Mucosa of descending colon (tissue), 3 donors: ENCODE data around the gene SDK1. TPM values are rescaled to one million over a fixed set of nuclear protein-coding genes. Genes with fewer than 3 reads are reported as not detected.
A peak's percentile ranks its signal among the peaks of the same experiment; 100 is the strongest.

Experiments
- ATAC-seq: fragments of 200-7000 bp; cut with Tn5 transposase; one replicate; pipeline ENCODE4 v1.9.1; 2020; ENCODE audit warnings: mild to moderate bottlenecking, moderate library complexity
- DNase-seq, 3 donors: peaks; one replicate each; pipeline ENCODE4 v3.0.0-alpha.2; 2020
- H3K36me3 ChIP-seq: fragments of 200-600 bp; one replicate; pipeline ENCODE4 v1.8.0; 2021; ENCODE audit warnings: low read depth, mild to moderate bottlenecking
- H3K4me1 ChIP-seq: fragments of 200-600 bp; one replicate; pipeline ENCODE4 v1.8.0; 2021; ENCODE audit warnings: low read depth, mild to moderate bottlenecking
- H3K4me3 ChIP-seq: fragments of 200-600 bp; one replicate; pipeline ENCODE4 v1.8.0; 2021; ENCODE audit warnings: mild to moderate bottlenecking
- H3K9me3 ChIP-seq: fragments of 200-600 bp; one replicate; pipeline ENCODE4 v1.8.0; 2021; ENCODE audit warnings: mild to moderate bottlenecking
- CTCF ChIP-seq: fragments of 200-600 bp; IDR thresholded peaks from one replicate; pipeline ENCODE4 v1.8.0; 2022; ENCODE audit warnings: antibody characterized with exemption, mild to moderate bottlenecking
- intact Hi-C, 2 donors: fragments of 100-400 bp; cut with DNase I in 1 of 2; cut with micrococcal nuclease in 1 of 2; formaldehyde crosslinking; loops; one replicate each; pipeline versions ENCODE4 v1.11.0 to v1.11.1; 2022; cut with DNase I, micrococcal nuclease
- total RNA-seq, 3 donors: library from RNA; stranded (reverse); fragmentation: NEBNext Ultra II Directional in 2 of 3; extraction: Animal tissue kit (Norgen Biotek cat#: 25700) in 2 of 3; gene quantifications; one replicate each; pipeline versions ENCODE4 v1.2.1 to v1.2.4, GENCODE V29; 2021 to 2023
- donor health status: DM: no; HTN: no; CAD: no; lungs with moderate emphysema.
- donor health status: DM: no; HTN: no; CAD: no.
- donor health status: DM: no; HTN: yes; CAD: no.

The SDK1 gene
- total RNA-seq, 3 donors from 2014 or later: 2.7 to 20.2 (median 4.2) TPM

GRCh38 chr7:4172883-4173282, 871.8 kb downstream of the SDK1 start:
- TF ChIP-seq CTCF: no peak
- Histone ChIP-seq H3K4me1 (no peaks in the 10 kb centered on the region), H3K36me3 (no peaks in the 10 kb centered on the region), H3K4me3 (no peak overlapping the region), H3K9me3 (no peaks in the 10 kb centered on the region)
- intact Hi-C loops: no loop called here
- DNase-seq: peak in 1 of 3 donors; percentile 2
- ATAC-seq: no peak

- peak in 1 of 3 donors; percentile 34 for DNase-seq
- no peak for TF ChIP-seq CTCF
- intact Hi-C loops: no loop called here
- Histone ChIP-seq H3K4me3 (no peak overlapping the region), H3K36me3 (no peaks in the 10 kb centered on the region), H3K4me1 (no peaks in the 10 kb centered on the region), H3K9me3 (no peaks in the 10 kb centered on the region)
- no peak for ATAC-seq
Measured at GRCh38 chr7:4173615-4174014, 872.6 kb downstream of the SDK1 start.

GRCh38 chr7:4174016-4174415, 873.0 kb downstream of the SDK1 start:
- intact Hi-C loops: no loop called here
- ATAC-seq (no peak), DNase-seq (peak in 1 of 3 donors; percentile 22)
- Histone ChIP-seq H3K36me3 (no peaks in the 10 kb centered on the region), H3K4me3 (no peak overlapping the region), H3K9me3 (no peaks in the 10 kb centered on the region), H3K4me1 (no peaks in the 10 kb centered on the region)
- TF ChIP-seq CTCF: no peak

- no peak overlapping the region for H3K4me3 ChIP-seq
- intact Hi-C loops: no loop called here
- H3K4me1 ChIP-seq: no peaks in the 10 kb centered on the region
- no peaks in the 10 kb centered on the region for H3K9me3 ChIP-seq
- no peak for TF ChIP-seq CTCF
- ATAC-seq (no peak), DNase-seq (peak in 1 of 3 donors; percentile 20)
- no peaks in the 10 kb centered on the region for H3K36me3 ChIP-seq
Measured at GRCh38 chr7:4174451-4174850, 873.4 kb downstream of the SDK1 start.

GRCh38 chr7:4174884-4175283, 873.8 kb downstream of the SDK1 start:
- intact Hi-C loops: no loop called here
- Histone ChIP-seq H3K4me3 (no peak overlapping the region), H3K36me3 (no peaks in the 10 kb centered on the region), H3K9me3 (no peaks in the 10 kb centered on the region), H3K4me1 (no peaks in the 10 kb centered on the region)
- ATAC-seq: no peak
- peak in 1 of 3 donors; percentile 29 for DNase-seq
- no peak for TF ChIP-seq CTCF

- DNase-seq (peak in 1 of 3 donors; percentile 25), ATAC-seq (no peak)
- Histone ChIP-seq H3K36me3 (no peaks in the 10 kb centered on the region), H3K9me3 (no peaks in the 10 kb centered on the region), H3K4me1 (no peaks in the 10 kb centered on the region), H3K4me3 (no peak overlapping the region)
- intact Hi-C loops: no loop called here
- no peak for TF ChIP-seq CTCF
Measured at GRCh38 chr7:4175346-4175973, 874.4 kb downstream of the SDK1 start.
